K562 (cell line): ENCODE measurements around the gene HLF. TPM values are rescaled to one million over a fixed set of nuclear protein-coding genes. Genes with fewer than 3 reads are reported as not detected.

Experiments used
- ATAC-seq: fragments of 200-7000 bp; cut with Tn5 transposase; 3 replicates; pipeline ENCODE4 v1.9.1; 2020; ENCODE audit warnings: moderate library complexity
- BruUV-seq: library from RNA; stranded (reverse); fragments of 400-500 nt; replicated peaks from 2 replicates; lab custom pipeline; 2021; lab: Mats Ljungman, UMichigan
- CTCF ChIA-PET: fragments of 300-600 bp; formaldehyde crosslinking; extraction: SDS; loops from one replicate; lab custom pipeline; 2021; ENCODE audit warnings: low intra/inter-chr PET ratio; lab: Yijun Ruan, JAX
- POLR2A ChIA-PET: fragments of 300-600, 350-650 bp; sonication (Branson Sonifier 250); formaldehyde crosslinking; extraction: SDS; loops from one replicate; lab custom pipeline; 2021; ENCODE audit warnings: antibody characterized with exemption, inconsistent platforms; lab: Yijun Ruan, JAX
- DNase-seq, 4 experiments: peaks; one replicate each; pipeline versions ENCODE4 v3.0.0 to v3.0.0-alpha.2; 2011 to 2018; ENCODE audit warnings: low spot score in 3 of 4, mixed read lengths in 3 of 4; ENCODE audit errors: extremely low read depth in 1 of 4
- FAIRE-seq: peaks from 2 replicates; lab custom pipeline; 2011; peaks lifted over from hg19 to GRCh38; lab: Jason Lieb, UNC
- H2AFZ ChIP-seq: 2 replicates; pipeline ENCODE4 v1.6.0; 2011; ENCODE audit warnings: low read depth, low read length, control low read depth, inconsistent platforms
- H3K27ac ChIP-seq: fragments of 200-600 bp; 3 replicates; pipeline ENCODE4 v1.8.0; 2011; ENCODE audit warnings: low read depth, mild to moderate bottlenecking, control low read depth, inconsistent platforms, low read length, moderate library complexity, mixed read lengths; ENCODE audit errors: extremely low read depth
- H3K27me3 ChIP-seq, 2 experiments: fragments of 300-600 bp in 1 of 2; 2 replicates in 1 of 2; 3 replicates in 1 of 2; pipeline versions ENCODE4 v1.6.0 to v1.8.0; 2011; ENCODE audit warnings: inconsistent platforms in 2 of 2, low read length in 2 of 2, mild to moderate bottlenecking in 1 of 2, mixed read lengths in 1 of 2, moderate library complexity in 1 of 2; ENCODE audit not compliant: control insufficient read depth in 2 of 2, insufficient read depth in 2 of 2
- H3K36me3 ChIP-seq: fragments of 300-600 bp; 3 replicates; pipeline ENCODE4 v1.8.0; 2011; ENCODE audit warnings: mild to moderate bottlenecking, low read length, inconsistent platforms; ENCODE audit not compliant: control insufficient read depth, insufficient read depth
- H3K4me1 ChIP-seq, 2 experiments: fragments of 200-600 bp in 1 of 2; replicated peaks in 1 of 2; 2 replicates in 1 of 2; 3 replicates in 1 of 2; pipeline versions ENCODE4 v1.5.1 to v1.8.0; 2011; ENCODE audit warnings: inconsistent platforms in 2 of 2, low read length in 2 of 2, mild to moderate bottlenecking in 1 of 2, mixed read lengths in 1 of 2, moderate library complexity in 1 of 2; ENCODE audit not compliant: control insufficient read depth in 2 of 2, insufficient read depth in 2 of 2
- H3K4me2 ChIP-seq: 2 replicates; pipeline ENCODE4 v1.6.1; 2011; ENCODE audit warnings: low read length, control low read depth, inconsistent platforms, mixed read lengths; ENCODE audit not compliant: insufficient read depth
- H3K4me3 ChIP-seq: fragments of 200-600 bp; sonication (generic), shearing (Covaris generic); 2 replicates; pipeline ENCODE4 v1.5.1; 2016; ENCODE audit warnings: control low read depth, inconsistent platforms
- H3K79me2 ChIP-seq: fragments of 200-600 bp; 3 replicates; pipeline ENCODE4 v1.8.0; 2011; ENCODE audit warnings: low read length, inconsistent platforms; ENCODE audit not compliant: control insufficient read depth, insufficient read depth
- H3K9ac ChIP-seq, 2 experiments: 2 replicates each; pipeline versions ENCODE4 v1.6.0 to v1.6.1; 2011; ENCODE audit warnings: low read depth in 2 of 2, low read length in 2 of 2, control low read depth in 1 of 2, inconsistent platforms in 1 of 2, mild to moderate bottlenecking in 1 of 2, mixed read lengths in 1 of 2; ENCODE audit not compliant: insufficient read depth in 1 of 2
- H3K9me1 ChIP-seq: one replicate; pipeline ENCODE4 v1.6.0; 2011; ENCODE audit warnings: inconsistent platforms, mild to moderate bottlenecking, low read length, moderate library complexity; ENCODE audit not compliant: control insufficient read depth, insufficient read depth
- H3K9me3 ChIP-seq: replicated peaks from 2 replicates; pipeline ENCODE4 v1.5.1; 2011; ENCODE audit warnings: low read depth, low read length, inconsistent platforms; ENCODE audit not compliant: control insufficient read depth, insufficient read depth
- H4K20me1 ChIP-seq: replicated peaks from 2 replicates; pipeline ENCODE4 v1.6.1; 2011; ENCODE audit warnings: low read length, inconsistent platforms, mixed read lengths; ENCODE audit not compliant: control insufficient read depth, insufficient read depth
- CBFB ChIP-seq: sonication (generic); formaldehyde crosslinking; IDR thresholded peaks from 2 replicates; pipeline ENCODE4 v1.4.0; 2020; ENCODE audit warnings: mild to moderate bottlenecking, missing genetic modification reagents
- CHCHD3 ChIP-seq: fragments of 250-450 bp; sonication (Bioruptor Pico); IDR thresholded peaks from 2 replicates; pipeline ENCODE4 v2.1.2; 2022; ENCODE audit warnings: mild to moderate bottlenecking
- COPS2 ChIP-seq: fragments of 450-650 bp; conservative IDR thresholded peaks from 2 replicates; pipeline ENCODE4 v1.6.1; 2016; ENCODE audit warnings: mild to moderate bottlenecking, moderate library complexity
- EGR1 ChIP-seq: fragments of 450-650 bp; conservative IDR thresholded peaks from 2 replicates; pipeline ENCODE4 v1.6.1; 2017; ENCODE audit warnings: mild to moderate bottlenecking
- ETV1 ChIP-seq: fragments of 450-650 bp; conservative IDR thresholded peaks from 2 replicates; pipeline ENCODE4 v1.6.1; 2016; ENCODE audit warnings: missing genetic modification characterization, control low read depth, low read depth, missing compliant biosample characterization
- MYBL2 ChIP-seq, 2 experiments: fragments of 450-650 bp in 1 of 2; sonication (generic) in 1 of 2; formaldehyde crosslinking in 1 of 2; IDR thresholded peaks; 2 replicates each; pipeline versions ENCODE4 v1.6.1 to v1.8.1; 2017 to 2022; ENCODE audit warnings: borderline replicate concordance in 1 of 2, inconsistent platforms in 1 of 2, low read depth in 1 of 2, mild to moderate bottlenecking in 1 of 2, missing genetic modification reagents in 1 of 2, moderate library complexity in 1 of 2
- SP2 ChIP-seq: IDR thresholded peaks from 2 replicates; pipeline ENCODE4 v1.6.1; 2011; ENCODE audit warnings: mild to moderate bottlenecking, low read depth, low read length, moderate library complexity; ENCODE audit not compliant: poor library complexity, severe bottlenecking; ENCODE audit errors: extremely low read depth
- ZBTB9 ChIP-seq: fragments of 450-650 bp; formaldehyde crosslinking; IDR thresholded peaks from 2 replicates; pipeline ENCODE4 v1.4.0; 2020; ENCODE audit warnings: mild to moderate bottlenecking, moderate library complexity
- ZNF311 ChIP-seq: fragments of 250-450 bp; sonication (Bioruptor Pico); IDR thresholded peaks from 2 replicates; pipeline ENCODE4 v1.4.0; 2020; ENCODE audit warnings: mild to moderate bottlenecking, moderate library complexity
- WGBS: fragments of 100-300 bp; shearing (Covaris generic); methylation state at CpG from one replicate; pipeline ENCODE4 v1.1.6; 2016; ENCODE audit warnings: low coverage, mixed read lengths; ENCODE audit not compliant: insufficient coverage; ENCODE audit errors: missing lambda C conversion rate; 5-methylcytosine and 5-hydroxymethylcytosine counted together
- in situ Hi-C: fragments of 300-500 bp; cut with MboI; formaldehyde crosslinking; loops from 4 replicates; pipeline ENCODE4 v1.15.0; 2018; ENCODE audit warnings: inconsistent platforms, mixed read lengths
- intact Hi-C: fragments of 100-400 bp; cut with micrococcal nuclease; formaldehyde crosslinking; loops from 2 replicates; pipeline ENCODE4 v1.14.2; 2022
- polyA plus RNA-seq, 8 experiments: library from polyadenylated mRNA; depleted of rRNA in 4 of 8; stranded (reverse) in 5 of 8; unstranded in 3 of 8; fragments of >200 nt; fragmentation: Nextera tagmentation in 2 of 8; fragmentation: Illumina TruSeq in 1 of 8; extraction: Ambion mirVana in 2 of 8; extraction: Trizol in 1 of 8; gene quantifications; 2 replicates each; pipeline versions ENCODE4 v1.2.1 to v1.2.3, GENCODE V29; 2011 to 2014; ENCODE audit warnings: inconsistent platforms in 1 of 8, missing spikeins in 1 of 8
- total RNA-seq, 7 experiments: library from RNA; depleted of rRNA in 6 of 7; stranded (reverse); fragments of >200 nt in 6 of 7; fragmentation: Illumina TruSeq in 2 of 7; extraction: Trizol in 2 of 7; gene quantifications; 2 replicates each; pipeline versions ENCODE4 v1.2.1 to v1.2.3, GENCODE V29; 2011 to 2021; ENCODE audit warnings: low replicate concordance in 1 of 7
- TF ChIP-seq, protein P1 (sequence below), 3 experiments: fragments of 200-800 bp in 1 of 3; fragments of 250-450 bp in 1 of 3; fragments of 450-650 bp in 1 of 3; sonication (Bioruptor Pico) in 1 of 3; sonication (Bioruptor generic) in 1 of 3; formaldehyde crosslinking in 1 of 3; IDR thresholded peaks; 2 replicates each; pipeline versions ENCODE4 v1.6.1 to v1.8.0; 2016 to 2022; ENCODE audit warnings: mild to moderate bottlenecking in 2 of 3, missing genetic modification characterization in 2 of 3, missing compliant biosample characterization in 1 of 3, moderate library complexity in 1 of 3

The HLF gene
- total and polyA plus RNA-seq, 9 of the 15 experiments (the other 6 are each of a cell fraction or from before 2014, with no cell fraction given), result 0.03 to 0.24 (median 0.09) TPM

GRCh38 chr17:55311767-55312375 lies 47.1 kb downstream of the HLF start:
- H3K9me1 ChIP-seq, result no peaks in the 10 kb centered on the region
- H3K36me3 ChIP-seq, result no peaks in the 10 kb centered on the region
- no peaks in the 10 kb centered on the region for H3K9me3 ChIP-seq
- no peaks in the 10 kb centered on the region for H3K27me3 ChIP-seq
- CTCF ChIA-PET, result no interaction called here
- no peaks in the 10 kb centered on the region for H4K20me1 ChIP-seq
- POLR2A ChIA-PET, result no interaction called here
- in situ Hi-C loops (no loop called here), intact Hi-C loops (no loop called here)
- H3K9ac ChIP-seq, result no peak overlapping the region
- no peak overlapping the region for H2AFZ ChIP-seq
- 43% methylated on average over 7 of the region's 7 CpGs for WGBS
- no TSS peak for BruUV-seq
- ATAC-seq (no peak), DNase-seq (no peak), FAIRE-seq (no peak)
- no peak overlapping the region for H3K27ac ChIP-seq
- H3K79me2 ChIP-seq, result no peaks in the 10 kb centered on the region
- H3K4me1 ChIP-seq, result no peaks in the 10 kb centered on the region
- no peak overlapping the region for H3K4me2 ChIP-seq
- H3K4me3 ChIP-seq, result no peak overlapping the region
- TF ChIP-seq CHCHD3 (CRISPR knock-in tag) (no peak), CBFB (no peak), ZNF311 (CRISPR knock-in tag) (no peak), MYBL2 (IDR thresholded peaks at IDR 0.05; ENCODE audit: low read depth) (no peak), MYBL2 (CRISPR knock-in tag; IDR thresholded peaks at IDR 0.05; ENCODE audit: borderline replicate concordance) (no peak), ZBTB9 (CRISPR knock-in tag) (no peak), COPS2 (no peak), ETV1 (tag) (no peak), EGR1 (no peak), SP2 (no peak)
- TF ChIP-seq, protein P1, sequence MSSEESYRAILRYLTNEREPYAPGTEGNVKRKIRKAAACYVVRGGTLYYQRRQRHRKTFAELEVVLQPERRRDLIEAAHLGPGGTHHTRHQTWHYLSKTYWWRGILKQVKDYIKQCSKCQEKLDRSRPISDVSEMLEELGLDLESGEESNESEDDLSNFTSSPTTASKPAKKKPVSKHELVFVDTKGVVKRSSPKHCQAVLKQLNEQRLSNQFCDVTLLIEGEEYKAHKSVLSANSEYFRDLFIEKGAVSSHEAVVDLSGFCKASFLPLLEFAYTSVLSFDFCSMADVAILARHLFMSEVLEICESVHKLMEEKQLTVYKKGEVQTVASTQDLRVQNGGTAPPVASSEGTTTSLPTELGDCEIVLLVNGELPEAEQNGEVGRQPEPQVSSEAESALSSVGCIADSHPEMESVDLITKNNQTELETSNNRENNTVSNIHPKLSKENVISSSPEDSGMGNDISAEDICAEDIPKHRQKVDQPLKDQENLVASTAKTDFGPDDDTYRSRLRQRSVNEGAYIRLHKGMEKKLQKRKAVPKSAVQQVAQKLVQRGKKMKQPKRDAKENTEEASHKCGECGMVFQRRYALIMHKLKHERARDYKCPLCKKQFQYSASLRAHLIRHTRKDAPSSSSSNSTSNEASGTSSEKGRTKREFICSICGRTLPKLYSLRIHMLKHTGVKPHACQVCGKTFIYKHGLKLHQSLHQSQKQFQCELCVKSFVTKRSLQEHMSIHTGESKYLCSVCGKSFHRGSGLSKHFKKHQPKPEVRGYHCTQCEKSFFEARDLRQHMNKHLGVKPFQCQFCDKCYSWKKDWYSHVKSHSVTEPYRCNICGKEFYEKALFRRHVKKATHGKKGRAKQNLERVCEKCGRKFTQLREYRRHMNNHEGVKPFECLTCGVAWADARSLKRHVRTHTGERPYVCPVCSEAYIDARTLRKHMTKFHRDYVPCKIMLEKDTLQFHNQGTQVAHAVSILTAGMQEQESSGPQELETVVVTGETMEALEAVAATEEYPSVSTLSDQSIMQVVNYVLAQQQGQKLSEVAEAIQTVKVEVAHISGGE (CRISPR knock-in tag; IDR thresholded peaks at IDR 0.05), result no peak
